ENCODE data around the gene YKT6.

Gene YKT6

GRCh38 chr7:44154703-44155102 lies 46.1 kb upstream of the YKT6 start:
- Histone ChIP-seq H3K4me3 (ENCODE audit: severe bottlenecking) (no peak overlapping the region), H3K36me3 (ENCODE audit: low read depth) (no peaks in the 10 kb centered on the region), H3K9me3 (ENCODE audit: severe bottlenecking) (no peaks in the 10 kb centered on the region), H3K27ac (ENCODE audit: poor library complexity, severe bottlenecking) (no peak overlapping the region), H3K4me1 (ENCODE audit: insufficient read depth, poor library complexity, severe bottlenecking) (no peaks in the 10 kb centered on the region), H3K27me3 (ENCODE audit: insufficient read depth, poor library complexity, severe bottlenecking) (no peaks in the 10 kb centered on the region)
- ATAC-seq (ENCODE audit: low read depth) (no peak), DNase-seq (ENCODE audit: low spot score) (no peak)
- no peak for TF ChIP-seq CTCF (IDR thresholded peaks at IDR 0.05; ENCODE audit: poor library complexity, severe bottlenecking)

GRCh38 chr7:44155191-44156185 lies 45.3 kb upstream of the YKT6 start:
- ATAC-seq (ENCODE audit: low read depth) (no peak), DNase-seq (ENCODE audit: low spot score) (no peak)
- no peak overlapping the region for H3K4me3 ChIP-seq (ENCODE audit: severe bottlenecking)
- no peaks in the 10 kb centered on the region for H3K9me3 ChIP-seq (ENCODE audit: severe bottlenecking)
- no peaks in the 10 kb centered on the region for H3K36me3 ChIP-seq (ENCODE audit: low read depth)
- H3K27ac ChIP-seq (ENCODE audit: poor library complexity, severe bottlenecking): no peak overlapping the region
- no peak for TF ChIP-seq CTCF (IDR thresholded peaks at IDR 0.05; ENCODE audit: poor library complexity, severe bottlenecking)
- no peaks in the 10 kb centered on the region for H3K4me1 ChIP-seq (ENCODE audit: insufficient read depth, poor library complexity, severe bottlenecking)
- H3K27me3 ChIP-seq (ENCODE audit: insufficient read depth, poor library complexity, severe bottlenecking): no peaks in the 10 kb centered on the region

GRCh38 chr7:44156453-44157010 lies 44.2 kb upstream of the YKT6 start:
- no peak overlapping the region for H3K4me3 ChIP-seq (ENCODE audit: severe bottlenecking)
- H3K27ac ChIP-seq (ENCODE audit: poor library complexity, severe bottlenecking): no peak overlapping the region
- no peaks in the 10 kb centered on the region for H3K4me1 ChIP-seq (ENCODE audit: insufficient read depth, poor library complexity, severe bottlenecking)
- no peaks in the 10 kb centered on the region for H3K9me3 ChIP-seq (ENCODE audit: severe bottlenecking)
- TF ChIP-seq CTCF (IDR thresholded peaks at IDR 0.05; ENCODE audit: poor library complexity, severe bottlenecking): no peak
- ATAC-seq (ENCODE audit: low read depth) (no peak), DNase-seq (ENCODE audit: low spot score) (no peak)
- no peaks in the 10 kb centered on the region for H3K36me3 ChIP-seq (ENCODE audit: low read depth)
- H3K27me3 ChIP-seq (ENCODE audit: insufficient read depth, poor library complexity, severe bottlenecking): no peaks in the 10 kb centered on the region

GRCh38 chr7:44157116-44158080 lies 43.4 kb upstream of the YKT6 start:
- DNase-seq (ENCODE audit: low spot score) (no peak), ATAC-seq (ENCODE audit: low read depth) (no peak; the same call in 2 of the 3 replicates)
- Histone ChIP-seq H3K4me3 (ENCODE audit: severe bottlenecking) (no peak overlapping the region), H3K27ac (ENCODE audit: poor library complexity, severe bottlenecking) (no peak overlapping the region), H3K36me3 (ENCODE audit: low read depth) (no peaks in the 10 kb centered on the region), H3K4me1 (ENCODE audit: insufficient read depth, poor library complexity, severe bottlenecking) (no peaks in the 10 kb centered on the region), H3K27me3 (ENCODE audit: insufficient read depth, poor library complexity, severe bottlenecking) (no peaks in the 10 kb centered on the region), H3K9me3 (ENCODE audit: severe bottlenecking) (no peaks in the 10 kb centered on the region)
- no peak for TF ChIP-seq CTCF (IDR thresholded peaks at IDR 0.05; ENCODE audit: poor library complexity, severe bottlenecking)
